Ishikawa (cell line): ENCODE data around the gene MEI4.

Source experiments
- EGR1 ChIP-seq: IDR thresholded peaks from 2 replicates; pipeline ENCODE4 v1.6.1; 2012
- EP300 ChIP-seq: IDR thresholded peaks from 2 replicates; pipeline ENCODE4 v1.6.1; 2012; ENCODE audit warnings: borderline replicate concordance
- TAF1 ChIP-seq: IDR thresholded peaks from 2 replicates; pipeline ENCODE4 v1.6.1; 2012; ENCODE audit warnings: low read depth, mild to moderate bottlenecking
- YY1 ChIP-seq: IDR thresholded peaks from 2 replicates; pipeline ENCODE4 v1.6.1; 2012; ENCODE audit warnings: low read depth
- TF ChIP-seq, protein P1 (sequence below): IDR thresholded peaks from 2 replicates; pipeline ENCODE4 v1.6.1; 2012; ENCODE audit warnings: low read depth, mild to moderate bottlenecking
- TF ChIP-seq, protein P2 (sequence below): IDR thresholded peaks from 2 replicates; pipeline ENCODE4 v1.6.1; 2012

DNA sequence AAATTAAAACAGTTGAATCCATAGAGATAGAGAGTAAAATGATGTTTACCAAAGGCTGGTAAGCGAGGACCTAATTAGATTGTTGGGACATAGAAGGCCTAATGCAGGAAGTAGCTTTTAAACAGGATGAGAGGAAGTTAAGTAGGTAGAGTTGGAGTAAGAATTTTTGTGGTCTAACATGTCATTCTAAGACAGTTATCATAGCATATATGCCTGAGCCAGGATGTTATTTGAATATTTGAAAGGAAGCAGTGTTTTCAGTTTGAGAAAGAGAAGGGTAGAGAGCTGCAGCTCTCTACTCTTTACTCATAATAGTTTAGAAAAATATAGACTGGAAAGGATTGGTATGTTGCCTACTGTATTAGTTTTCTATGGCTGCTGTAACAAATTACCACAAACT lies 121.6 kb downstream of the MEI4 start:
- TF ChIP-seq, protein P1, sequence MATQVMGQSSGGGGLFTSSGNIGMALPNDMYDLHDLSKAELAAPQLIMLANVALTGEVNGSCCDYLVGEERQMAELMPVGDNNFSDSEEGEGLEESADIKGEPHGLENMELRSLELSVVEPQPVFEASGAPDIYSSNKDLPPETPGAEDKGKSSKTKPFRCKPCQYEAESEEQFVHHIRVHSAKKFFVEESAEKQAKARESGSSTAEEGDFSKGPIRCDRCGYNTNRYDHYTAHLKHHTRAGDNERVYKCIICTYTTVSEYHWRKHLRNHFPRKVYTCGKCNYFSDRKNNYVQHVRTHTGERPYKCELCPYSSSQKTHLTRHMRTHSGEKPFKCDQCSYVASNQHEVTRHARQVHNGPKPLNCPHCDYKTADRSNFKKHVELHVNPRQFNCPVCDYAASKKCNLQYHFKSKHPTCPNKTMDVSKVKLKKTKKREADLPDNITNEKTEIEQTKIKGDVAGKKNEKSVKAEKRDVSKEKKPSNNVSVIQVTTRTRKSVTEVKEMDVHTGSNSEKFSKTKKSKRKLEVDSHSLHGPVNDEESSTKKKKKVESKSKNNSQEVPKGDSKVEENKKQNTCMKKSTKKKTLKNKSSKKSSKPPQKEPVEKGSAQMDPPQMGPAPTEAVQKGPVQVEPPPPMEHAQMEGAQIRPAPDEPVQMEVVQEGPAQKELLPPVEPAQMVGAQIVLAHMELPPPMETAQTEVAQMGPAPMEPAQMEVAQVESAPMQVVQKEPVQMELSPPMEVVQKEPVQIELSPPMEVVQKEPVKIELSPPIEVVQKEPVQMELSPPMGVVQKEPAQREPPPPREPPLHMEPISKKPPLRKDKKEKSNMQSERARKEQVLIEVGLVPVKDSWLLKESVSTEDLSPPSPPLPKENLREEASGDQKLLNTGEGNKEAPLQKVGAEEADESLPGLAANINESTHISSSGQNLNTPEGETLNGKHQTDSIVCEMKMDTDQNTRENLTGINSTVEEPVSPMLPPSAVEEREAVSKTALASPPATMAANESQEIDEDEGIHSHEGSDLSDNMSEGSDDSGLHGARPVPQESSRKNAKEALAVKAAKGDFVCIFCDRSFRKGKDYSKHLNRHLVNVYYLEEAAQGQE, result no peak
- TF ChIP-seq TAF1 (no peak), EP300 (no peak), EGR1 (no peak), YY1 (no peak)
- TF ChIP-seq, protein P2, sequence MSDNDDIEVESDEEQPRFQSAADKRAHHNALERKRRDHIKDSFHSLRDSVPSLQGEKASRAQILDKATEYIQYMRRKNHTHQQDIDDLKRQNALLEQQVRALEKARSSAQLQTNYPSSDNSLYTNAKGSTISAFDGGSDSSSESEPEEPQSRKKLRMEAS, result no peak
